Smooth muscle cell (in vitro differentiated cells): ENCODE data around the gene ADGRE1. TPM values are rescaled to one million over a fixed set of nuclear protein-coding genes. Genes with fewer than 3 reads are reported as not detected.

Source experiments
- DNase-seq: peaks from one replicate; lab custom pipeline; 2025; ENCODE audit not compliant: unreplicated experiment; lab: John Stamatoyannopoulos, UW
- H2AFZ ChIP-seq: fragments of 200-600 bp; sonication (generic); 2 replicates; pipeline ENCODE4 v1.6.0; 2016; ENCODE audit warnings: antibody characterized with exemption, low read depth, mild to moderate bottlenecking
- H3F3A ChIP-seq: fragments of 200-600 bp; sonication (generic); 2 replicates; pipeline ENCODE4 v1.6.0; 2017; ENCODE audit warnings: antibody characterized with exemption, low read depth
- H3K27ac ChIP-seq: fragments of 200-600 bp; sonication (generic); 2 replicates; pipeline ENCODE4 v1.5.1; 2016; ENCODE audit warnings: low read depth, mild to moderate bottlenecking
- H3K27me3 ChIP-seq: fragments of 200-600 bp; sonication (generic); 2 replicates; pipeline ENCODE4 v1.6.1; 2016; ENCODE audit warnings: low read depth, mild to moderate bottlenecking
- H3K36me3 ChIP-seq: fragments of 200-600 bp; sonication (generic); 2 replicates; pipeline ENCODE4 v1.5.1; 2016; ENCODE audit warnings: low read depth
- H3K4me1 ChIP-seq: fragments of 200-600 bp; sonication (generic); 2 replicates; pipeline ENCODE4 v1.5.1; 2016; ENCODE audit warnings: low read depth
- H3K4me2 ChIP-seq: fragments of 200-600 bp; sonication (generic); 2 replicates; pipeline ENCODE4 v1.6.0; 2016; ENCODE audit warnings: mild to moderate bottlenecking
- H3K4me3 ChIP-seq: fragments of 200-600 bp; sonication (generic); 2 replicates; pipeline ENCODE4 v1.5.1; 2016; ENCODE audit warnings: mild to moderate bottlenecking
- H3K79me2 ChIP-seq: fragments of 200-600 bp; sonication (generic); 2 replicates; pipeline ENCODE4 v1.6.0; 2016; ENCODE audit warnings: low read depth, mild to moderate bottlenecking
- H3K9ac ChIP-seq: fragments of 200-600 bp; sonication (generic); 2 replicates; pipeline ENCODE4 v1.6.0; 2016; ENCODE audit warnings: low read depth
- H3K9me3 ChIP-seq: fragments of 200-600 bp; sonication (generic); replicated peaks from 2 replicates; pipeline ENCODE4 v1.5.1; 2016; ENCODE audit warnings: low read depth
- H4K20me1 ChIP-seq: fragments of 200-600 bp; sonication (generic); 2 replicates; pipeline ENCODE4 v1.6.0; 2016; ENCODE audit warnings: low read depth
- WGBS: methylation state at CpG from one replicate; pipeline ENCODE4 v1.1.7; 2016; ENCODE audit warnings: low lambda C conversion rate; 5-methylcytosine and 5-hydroxymethylcytosine counted together
- polyA plus RNA-seq: library from polyadenylated mRNA; unstranded; fragments of >200 nt; fragmentation: Nextera tagmentation; extraction: Ambion mirVana; gene quantifications from 2 replicates; pipeline ENCODE4 v1.2.1, GENCODE V29; 2016
- total RNA-seq: library from RNA; depleted of rRNA; stranded (reverse); fragments of >200 nt; gene quantifications from 2 replicates; pipeline ENCODE4 v1.2.3, GENCODE V29; 2014
- TF ChIP-seq, protein P1 (sequence below): fragments of 200-600 bp; sonication (generic); IDR thresholded peaks from 2 replicates; pipeline ENCODE4 v1.5.1; 2017; ENCODE audit warnings: borderline replicate concordance, mild to moderate bottlenecking, antibody characterized with exemption; ENCODE audit not compliant: insufficient read depth, poor library complexity, severe bottlenecking

The ADGRE1 gene
- total and polyA plus RNA-seq, 2 experiments from 2014 or later: not detected

DNA sequence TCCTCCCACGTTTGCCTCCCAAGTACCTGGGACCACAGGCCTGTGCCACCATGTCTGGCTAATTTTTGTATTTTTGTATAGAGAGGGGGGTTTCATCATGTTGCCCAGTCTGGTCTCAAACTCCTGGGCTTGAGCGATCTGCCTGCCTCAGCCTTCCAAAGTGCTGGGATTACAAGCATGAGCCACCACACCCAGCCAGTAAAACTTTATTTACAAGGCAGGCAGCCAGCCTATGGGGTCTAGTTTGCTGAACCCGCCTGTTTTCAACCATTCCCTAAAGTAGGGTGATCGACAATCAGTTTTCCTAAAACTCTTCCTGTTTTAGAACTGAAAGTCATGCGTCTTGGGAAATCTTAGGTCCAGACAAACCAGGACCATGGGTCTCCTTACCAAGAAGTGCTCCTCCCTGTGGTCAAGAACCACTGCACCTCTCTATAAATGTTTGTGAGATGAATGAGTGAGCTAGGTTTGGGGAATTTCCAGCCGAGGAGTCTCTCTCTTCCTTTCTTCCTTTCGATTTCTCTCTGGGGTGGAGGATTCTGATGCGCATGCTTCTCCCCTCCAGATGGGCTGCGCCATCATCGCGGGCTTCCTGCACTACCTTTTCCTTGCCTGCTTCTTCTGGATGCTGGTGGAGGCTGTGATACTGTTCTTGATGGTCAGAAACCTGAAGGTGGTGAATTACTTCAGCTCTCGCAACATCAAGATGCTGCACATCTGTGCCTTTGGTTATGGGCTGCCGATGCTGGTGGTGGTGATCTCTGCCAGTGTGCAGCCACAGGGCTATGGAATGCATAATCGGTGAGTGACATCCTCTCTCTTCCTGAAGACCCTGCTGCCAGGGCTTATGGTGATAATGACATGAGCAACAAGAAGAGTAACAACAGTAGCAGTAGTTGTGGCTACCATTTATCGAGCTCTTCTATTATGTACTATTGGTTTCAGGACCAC lies 38.7 kb downstream of the ADGRE1 start:
- Histone ChIP-seq H3K9me3 (peaks cover 5% of the 10 kb centered on the region), H3K4me2 (no peak overlapping the region), H3K9ac (no peak overlapping the region), H3K36me3 (no peaks in the 10 kb centered on the region), H2AFZ (no peak overlapping the region), H3K79me2 (no peaks in the 10 kb centered on the region), H3K4me1 (no peaks in the 10 kb centered on the region), H4K20me1 (no peaks in the 10 kb centered on the region), H3K4me3 (no peak overlapping the region), H3K27me3 (no peaks in the 10 kb centered on the region), H3F3A (no peaks in the 10 kb centered on the region), H3K27ac (no peak overlapping the region)
- WGBS: 80% methylated on average over 15 of the region's 15 CpGs
- TF ChIP-seq, protein P1, sequence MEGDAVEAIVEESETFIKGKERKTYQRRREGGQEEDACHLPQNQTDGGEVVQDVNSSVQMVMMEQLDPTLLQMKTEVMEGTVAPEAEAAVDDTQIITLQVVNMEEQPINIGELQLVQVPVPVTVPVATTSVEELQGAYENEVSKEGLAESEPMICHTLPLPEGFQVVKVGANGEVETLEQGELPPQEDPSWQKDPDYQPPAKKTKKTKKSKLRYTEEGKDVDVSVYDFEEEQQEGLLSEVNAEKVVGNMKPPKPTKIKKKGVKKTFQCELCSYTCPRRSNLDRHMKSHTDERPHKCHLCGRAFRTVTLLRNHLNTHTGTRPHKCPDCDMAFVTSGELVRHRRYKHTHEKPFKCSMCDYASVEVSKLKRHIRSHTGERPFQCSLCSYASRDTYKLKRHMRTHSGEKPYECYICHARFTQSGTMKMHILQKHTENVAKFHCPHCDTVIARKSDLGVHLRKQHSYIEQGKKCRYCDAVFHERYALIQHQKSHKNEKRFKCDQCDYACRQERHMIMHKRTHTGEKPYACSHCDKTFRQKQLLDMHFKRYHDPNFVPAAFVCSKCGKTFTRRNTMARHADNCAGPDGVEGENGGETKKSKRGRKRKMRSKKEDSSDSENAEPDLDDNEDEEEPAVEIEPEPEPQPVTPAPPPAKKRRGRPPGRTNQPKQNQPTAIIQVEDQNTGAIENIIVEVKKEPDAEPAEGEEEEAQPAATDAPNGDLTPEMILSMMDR: no peak
- no peak for DNase-seq

DNA sequence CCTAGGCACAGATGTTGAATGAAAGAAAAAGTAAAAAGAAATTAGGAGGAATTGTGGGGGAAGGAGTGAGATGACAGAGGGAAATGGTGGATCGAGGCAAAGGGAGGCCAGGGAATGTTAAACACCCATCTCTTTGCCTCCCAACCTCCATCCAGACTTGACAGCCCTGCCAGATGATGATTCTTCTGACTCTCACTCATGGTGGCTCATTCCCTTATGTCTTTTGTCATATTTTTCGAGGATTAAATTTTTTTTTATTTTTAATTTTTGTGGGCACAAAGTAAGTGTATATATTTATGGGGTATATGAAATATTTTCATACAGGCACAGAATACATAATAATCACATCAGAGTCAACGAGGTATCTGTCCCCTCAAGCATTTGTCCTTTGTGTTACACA lies 42.8 kb downstream of the ADGRE1 start:
- H3K79me2 ChIP-seq: no peaks in the 10 kb centered on the region
- no peaks in the 10 kb centered on the region for H4K20me1 ChIP-seq
- H3K9me3 ChIP-seq: peaks cover 6% of the 10 kb centered on the region
- TF ChIP-seq, protein P1: no peak
- no peaks in the 10 kb centered on the region for H3K36me3 ChIP-seq
- no peaks in the 10 kb centered on the region for H3K4me1 ChIP-seq
- H3K4me2 ChIP-seq: no peak overlapping the region
- H3F3A ChIP-seq: no peaks in the 10 kb centered on the region
- H2AFZ ChIP-seq: no peak overlapping the region
- no peak overlapping the region for H3K27ac ChIP-seq
- H3K9ac ChIP-seq: no peak overlapping the region
- WGBS: 65% methylated on average over 3 of the region's 3 CpGs
- no peak overlapping the region for H3K4me3 ChIP-seq
- no peaks in the 10 kb centered on the region for H3K27me3 ChIP-seq
- no peak for DNase-seq

DNA sequence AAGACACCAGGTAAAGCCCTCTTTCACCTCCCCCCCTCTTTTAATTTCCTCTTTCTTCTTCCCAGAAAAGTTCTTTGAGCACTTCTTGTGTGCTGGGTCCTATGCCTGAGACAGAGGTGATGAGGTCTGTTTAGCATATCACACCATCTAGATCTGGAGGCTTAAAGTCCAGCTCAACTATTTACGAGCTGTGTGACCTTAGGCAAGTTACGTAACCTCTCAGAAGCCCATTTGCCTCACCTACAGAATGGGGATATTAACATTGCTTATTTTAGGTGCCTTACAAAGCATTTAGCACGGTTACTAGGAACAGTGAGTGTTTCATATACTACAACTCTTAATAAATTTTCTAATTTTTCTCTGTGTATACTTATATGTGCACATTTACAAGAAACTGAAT lies 47.7 kb downstream of the ADGRE1 start:
- no peak for DNase-seq
- Histone ChIP-seq H3K4me2 (no peak overlapping the region), H3K4me3 (no peak overlapping the region), H3K27ac (no peak overlapping the region), H3K9ac (no peak overlapping the region), H3K9me3 (peaks cover 7% of the 10 kb centered on the region), H3K79me2 (no peaks in the 10 kb centered on the region), H2AFZ (no peak overlapping the region), H3K36me3 (no peaks in the 10 kb centered on the region), H3F3A (no peaks in the 10 kb centered on the region), H3K4me1 (no peaks in the 10 kb centered on the region), H3K27me3 (no peaks in the 10 kb centered on the region), H4K20me1 (no peaks in the 10 kb centered on the region)
- 36% methylated on average over 3 of the region's 3 CpGs for WGBS
- TF ChIP-seq, protein P1: no peak
